ENCODE data around the gene BPTF. TPM values are rescaled to one million over a fixed set of nuclear protein-coding genes. Genes with fewer than 3 reads are reported as not detected.
A peak's percentile ranks its signal among the peaks of the same experiment; 100 is the strongest.

The BPTF gene
- polyA plus RNA-seq, 2 of the 4 experiments (the other 2 are of a cell fraction): 26.3 to 60.7 TPM

DNA sequence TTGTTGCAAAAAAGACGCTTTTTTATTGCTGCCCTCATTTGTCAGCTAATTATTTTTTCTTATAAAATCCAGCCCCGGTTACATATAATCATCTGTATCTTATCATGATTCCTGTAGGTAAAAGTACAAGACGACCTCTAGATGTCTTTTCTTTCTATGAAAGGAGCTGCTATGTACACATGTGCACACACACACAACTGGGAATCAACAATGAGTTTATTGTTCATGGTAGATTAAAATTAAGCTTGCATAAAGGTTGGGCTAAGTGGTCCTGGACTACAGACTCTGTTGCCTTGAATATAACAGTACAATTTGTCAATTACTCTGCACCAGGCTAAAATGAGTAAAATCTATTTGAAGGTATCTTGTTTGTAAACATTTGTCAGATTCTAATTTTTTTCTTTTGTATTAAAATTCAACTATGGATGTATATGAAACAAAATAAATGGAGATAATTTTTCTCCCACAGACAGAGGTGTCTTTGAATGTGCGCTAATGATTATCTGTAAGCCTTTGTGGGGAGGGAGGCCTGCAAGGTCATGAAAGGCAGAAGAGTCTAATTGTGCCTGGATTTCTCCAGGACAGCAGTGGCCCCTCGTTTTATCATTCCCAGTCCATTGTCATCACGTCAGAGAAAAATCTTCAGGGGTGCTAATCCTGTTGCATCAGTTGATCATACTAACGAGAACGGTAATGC, 157.5 kb downstream of the BPTF start:
- TF ChIP-seq POLR2AphosphoS2 (conservative IDR thresholded peaks at IDR 0.05; ENCODE audit: low read length) (no peak), ZSCAN20 (CRISPR knock-in tag; IDR thresholded peaks at IDR 0.05) (no peak), ZFP36 (IDR thresholded peaks at IDR 0.05; ENCODE audit: borderline replicate concordance, partially characterized antibody) (no peak), HOXB13 (CRISPR knock-in tag; IDR thresholded peaks at IDR 0.05; ENCODE audit: low read depth) (no peak), JUN (IDR thresholded peaks at IDR 0.05) (no peak), TP53 (CRISPR knock-in tag; IDR thresholded peaks at IDR 0.05) (no peak), MAFK (IDR thresholded peaks at IDR 0.05; ENCODE audit: partially characterized antibody) (no peak), SREBF2 (IDR thresholded peaks at IDR 0.05) (no peak), EHMT2 (IDR thresholded peaks at IDR 0.05; ENCODE audit: low read depth) (no peak), ESRRA (IDR thresholded peaks at IDR 0.05; ENCODE audit: borderline replicate concordance, low read length) (no peak), GATA3 (IDR thresholded peaks at IDR 0.05; ENCODE audit: borderline replicate concordance) (no peak), NR3C1 (IDR thresholded peaks at IDR 0.05) (no peak)
- TF ChIP-seq, protein P1, sequence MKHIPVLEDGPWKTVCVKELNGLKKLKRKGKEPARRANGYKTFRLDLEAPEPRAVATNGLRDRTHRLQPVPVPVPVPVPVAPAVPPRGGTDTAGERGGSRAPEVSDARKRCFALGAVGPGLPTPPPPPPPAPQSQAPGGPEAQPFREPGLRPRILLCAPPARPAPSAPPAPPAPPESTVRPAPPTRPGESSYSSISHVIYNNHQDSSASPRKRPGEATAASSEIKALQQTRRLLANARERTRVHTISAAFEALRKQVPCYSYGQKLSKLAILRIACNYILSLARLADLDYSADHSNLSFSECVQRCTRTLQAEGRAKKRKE (CRISPR knock-in tag; IDR thresholded peaks at IDR 0.05; ENCODE audit: low read depth): no peak
- ChIA-PET CTCF (interaction anchor here (1.0 kb wide), 1 partner anchor 25 kb away, joined by 3 read pairs; no protein-coding TSS in a partner anchor), POLR2A (no interaction called here)
- no peak overlapping the region for H3K4me2 ChIP-seq
- ATAC-seq: no peak
- no peak overlapping the region for H3K27ac ChIP-seq
- H3K4me1 ChIP-seq: peaks cover 8% of the 10 kb centered on the region; the same call in 2 of the 3 replicates
- 81% methylated on average over 8 of the region's 8 CpGs for WGBS (ENCODE audit: missing lambda C conversion rate)
- H3K9me3 ChIP-seq: no peaks in the 10 kb centered on the region
- no peak overlapping the region for H3K4me3 ChIP-seq
- DNase-seq (ENCODE audit: low read depth in 1 of 2, low spot score in 1 of 2): no peak
- peak; percentile 36 for FAIRE-seq

DNA sequence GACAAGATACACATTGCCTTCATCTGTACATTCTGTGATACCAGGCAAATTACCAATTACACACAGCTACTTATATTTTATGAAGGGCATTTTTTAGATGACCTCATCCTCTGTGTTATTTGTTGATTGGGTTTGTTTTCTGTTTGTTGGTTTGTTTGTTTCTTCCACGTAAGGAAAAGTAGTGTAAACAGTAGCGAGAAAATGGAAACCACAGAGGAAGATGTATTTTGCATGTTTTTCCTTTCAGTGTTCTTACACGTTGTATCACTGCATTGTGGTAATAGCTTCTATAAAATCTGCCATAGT, 158.0 kb downstream of the BPTF start:
- TF ChIP-seq KDM5A (IDR thresholded peaks at IDR 0.05) (no peak), PHF8 (IDR thresholded peaks at IDR 0.05; ENCODE audit: borderline replicate concordance, low read depth) (no peak), NR3C1 (IDR thresholded peaks at IDR 0.05) (no peak), CBX2 (IDR thresholded peaks at IDR 0.05; ENCODE audit: borderline replicate concordance, low read depth) (no peak)
- TF ChIP-seq, protein P1 (CRISPR knock-in tag; IDR thresholded peaks at IDR 0.05; ENCODE audit: low read depth): no peak
- ChIA-PET CTCF (interaction anchor here (1.0 kb wide), 1 partner anchor 25 kb away, joined by 3 read pairs; no protein-coding TSS in a partner anchor), POLR2A (no interaction called here)
- DNase-seq (ENCODE audit: low read depth in 1 of 2, low spot score in 1 of 2): no peak
- Histone ChIP-seq H3K4me3 (no peak overlapping the region), H3K9me3 (no peaks in the 10 kb centered on the region), H3K27ac (no peak overlapping the region), H3K4me1 (peaks cover 4% of the 10 kb centered on the region; the same call in 2 of the 3 replicates), H3K4me2 (no peak overlapping the region)
- no peak for FAIRE-seq
- no peak for ATAC-seq
- 85% methylated on average over 3 of the region's 3 CpGs for WGBS (ENCODE audit: missing lambda C conversion rate)

DNA sequence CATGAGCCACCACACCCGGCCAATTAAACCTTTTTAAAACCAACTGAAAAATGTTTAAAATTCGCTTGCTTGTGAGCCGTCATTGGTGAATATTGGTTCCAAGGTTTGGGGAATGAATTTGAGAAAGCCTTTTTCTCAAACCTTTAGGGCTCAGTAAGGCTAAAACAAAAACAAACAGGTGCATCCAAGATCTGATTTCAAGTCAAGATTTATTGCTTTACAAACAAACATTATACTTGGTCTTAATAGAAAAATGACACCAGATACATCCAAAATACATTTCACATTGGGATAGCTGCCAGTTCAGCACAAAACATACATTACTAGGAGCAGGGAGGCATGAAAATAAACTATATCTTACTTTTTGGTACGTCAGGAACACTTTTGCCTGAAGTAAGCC, 165.6 kb downstream of the BPTF start:
- Histone ChIP-seq H3K4me2 (no peak overlapping the region), H3K27ac (no peak overlapping the region), H3K9me3 (no peaks in the 10 kb centered on the region), H3K4me3 (no peak overlapping the region), H3K4me1 (peaks cover 17% of the 10 kb centered on the region)
- ATAC-seq (no peak), DNase-seq (ENCODE audit: low read depth in 1 of 2, low spot score in 1 of 2) (no peak), FAIRE-seq (no peak)
- WGBS (ENCODE audit: missing lambda C conversion rate): 91% methylated on average over 4 of the region's 4 CpGs
- TF ChIP-seq ZFP36 (IDR thresholded peaks at IDR 0.05; ENCODE audit: borderline replicate concordance, partially characterized antibody): no peak
- TF ChIP-seq, protein P2, sequence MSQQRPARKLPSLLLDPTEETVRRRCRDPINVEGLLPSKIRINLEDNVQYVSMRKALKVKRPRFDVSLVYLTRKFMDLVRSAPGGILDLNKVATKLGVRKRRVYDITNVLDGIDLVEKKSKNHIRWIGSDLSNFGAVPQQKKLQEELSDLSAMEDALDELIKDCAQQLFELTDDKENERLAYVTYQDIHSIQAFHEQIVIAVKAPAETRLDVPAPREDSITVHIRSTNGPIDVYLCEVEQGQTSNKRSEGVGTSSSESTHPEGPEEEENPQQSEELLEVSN (IDR thresholded peaks at IDR 0.05; ENCODE audit: borderline replicate concordance, low read depth): no peak
- no peak for TF ChIP-seq MAZ (IDR thresholded peaks at IDR 0.05; ENCODE audit: borderline replicate concordance, low read depth, low read length)
- TF ChIP-seq POLR2A (IDR thresholded peaks at IDR 0.05; ENCODE audit: low read length): no peak
- TF ChIP-seq EHMT2 (IDR thresholded peaks at IDR 0.05; ENCODE audit: low read depth): no peak
- TF ChIP-seq CBX8 (IDR thresholded peaks at IDR 0.05): no peak
- TF ChIP-seq FOXS1 (CRISPR knock-in tag; IDR thresholded peaks at IDR 0.05): no peak
- ChIA-PET POLR2A (no interaction called here), CTCF (no interaction called here)

Measured in A549 (cell line).